Neural progenitor cell (in vitro differentiated cells): Measurements from ENCODE around the gene BTC.

Experiments
- CTCF ChIP-seq: fragments of 200-600 bp; sonication (generic); IDR thresholded peaks from 2 replicates; pipeline ENCODE4 v1.5.1; 2017; ENCODE audit warnings: antibody characterized with exemption, mild to moderate bottlenecking
- EZH2phosphoT487 ChIP-seq: fragments of 200-600 bp; sonication (generic); IDR thresholded peaks from 2 replicates; pipeline ENCODE4 v1.6.1; 2017; ENCODE audit warnings: antibody characterized with exemption

GRCh38 chr4:74724979-74725378, 69.3 kb downstream of the BTC start:
- TF ChIP-seq CTCF: no peak
- no peak for TF ChIP-seq EZH2phosphoT487
